MM.1S (cell line): ENCODE results near the gene IRF6.

ENCODE experiments used
- DNase-seq: peaks from one replicate; pipeline ENCODE4 v3.0.0-alpha.2; 2015
- H2AFZ ChIP-seq: fragments of 300-600 bp; sonication (generic); 2 replicates; pipeline ENCODE4 v1.6.0; 2016; ENCODE audit warnings: antibody characterized with exemption, low read length
- H3F3A ChIP-seq: fragments of 300-600 bp; sonication (generic); 2 replicates; pipeline ENCODE4 v1.6.1; 2016; ENCODE audit warnings: mild to moderate bottlenecking, antibody characterized with exemption, low read length, moderate library complexity, mixed read lengths; ENCODE audit not compliant: insufficient read depth
- H3K27ac ChIP-seq: fragments of 300-600 bp; sonication (generic); 2 replicates; pipeline ENCODE4 v1.5.1; 2016; ENCODE audit warnings: mild to moderate bottlenecking, low read length
- H3K27me3 ChIP-seq: fragments of 300-600 bp; sonication (generic); replicated peaks from 2 replicates; pipeline ENCODE4 v1.6.0; 2016; ENCODE audit warnings: low read length; ENCODE audit not compliant: insufficient read depth
- H3K36me3 ChIP-seq: fragments of 300-600 bp; sonication (generic); replicated peaks from 2 replicates; pipeline ENCODE4 v1.6.1; 2016; ENCODE audit warnings: mild to moderate bottlenecking, low read length, mixed read lengths; ENCODE audit not compliant: insufficient read depth
- H3K4me1 ChIP-seq: fragments of 300-600 bp; sonication (generic); 2 replicates; pipeline ENCODE4 v1.6.1; 2016; ENCODE audit warnings: low read length, mixed read lengths
- H3K4me2 ChIP-seq: fragments of 300-600 bp; sonication (generic); 2 replicates; pipeline ENCODE4 v1.6.0; 2016; ENCODE audit warnings: low read depth, low read length
- H3K4me3 ChIP-seq: fragments of 300-600 bp; sonication (generic); 2 replicates; pipeline ENCODE4 v1.5.1; 2016; ENCODE audit warnings: low read length, mixed read lengths
- H3K79me2 ChIP-seq: fragments of 300-600 bp; sonication (generic); 2 replicates; pipeline ENCODE4 v1.6.1; 2016; ENCODE audit warnings: mixed run types, low read length, mixed read lengths
- H3K9ac ChIP-seq: fragments of 300-600 bp; sonication (generic); 2 replicates; pipeline ENCODE4 v1.6.1; 2016; ENCODE audit warnings: low read length, mixed read lengths
- H3K9me2 ChIP-seq: fragments of 300-600 bp; sonication (generic); replicated peaks from 2 replicates; pipeline ENCODE4 v1.6.1; 2016; ENCODE audit warnings: mild to moderate bottlenecking, low read length, mixed read lengths; ENCODE audit not compliant: insufficient read depth
- H3K9me3 ChIP-seq: fragments of 300-600 bp; sonication (generic); replicated peaks from 2 replicates; pipeline ENCODE4 v1.6.1; 2016; ENCODE audit warnings: mild to moderate bottlenecking, low read length, mixed read lengths; ENCODE audit not compliant: insufficient read depth
- H4K20me1 ChIP-seq: fragments of 300-600 bp; sonication (generic); 2 replicates; pipeline ENCODE4 v1.6.1; 2016; ENCODE audit warnings: mild to moderate bottlenecking, low read length, moderate library complexity, mixed read lengths; ENCODE audit not compliant: insufficient read depth
- CTCF ChIP-seq: fragments of 300-600 bp; sonication (generic); IDR thresholded peaks from 2 replicates; pipeline ENCODE4 v1.5.1; 2016; ENCODE audit warnings: antibody characterized with exemption, low read length, mixed read lengths
- EZH2 ChIP-seq: fragments of 300-600 bp; sonication (generic); optimal IDR thresholded peaks from 2 replicates; pipeline ENCODE3; 2017; ENCODE audit warnings: low read depth, mild to moderate bottlenecking, antibody characterized with exemption, low read length, mixed read lengths
- EZH2phosphoT487 ChIP-seq: fragments of 300-600 bp; sonication (generic); IDR thresholded peaks from 2 replicates; pipeline ENCODE4 v1.6.1; 2018; ENCODE audit warnings: antibody characterized with exemption, low read length

IRF6 gene

GRCh38 chr1:209805875-209806760, at the start of gene IRF6:
TSS of gene IRF6 (minus strand) at chr1:209806142. CDS start at chr1:209801413, 4,729 bp downstream.
- peak within 1 kb of the TSS; percentile 51 for H3K9ac ChIP-seq
- H3K4me3 ChIP-seq: peak within 1 kb of the TSS; percentile 59
- H3K4me1 ChIP-seq: no peaks in the 10 kb centered on the region
- TF ChIP-seq CTCF (no peak), EZH2phosphoT487 (no peak), EZH2 (no peak)
- H3K4me2 ChIP-seq: peak within 1 kb of the TSS; percentile 90
- no peaks in the 10 kb centered on the region for H3K79me2 ChIP-seq
- peak within 1 kb of the TSS; percentile 30; the same call in 1 of the 2 replicates for H3K27ac ChIP-seq
- no peaks in the 10 kb centered on the region for H3K36me3 ChIP-seq
- DNase-seq: peak; percentile 93
- H3K27me3 ChIP-seq: no peaks in the 10 kb centered on the region
- no peaks in the 10 kb centered on the region for H3K9me3 ChIP-seq
- no peaks in the 10 kb centered on the region for H3F3A ChIP-seq
- H2AFZ ChIP-seq: peak within 1 kb of the TSS; percentile 96
- H3K9me2 ChIP-seq: no peaks in the 10 kb centered on the region
- no peaks in the 10 kb centered on the region for H4K20me1 ChIP-seq

- no peaks in the 10 kb centered on the region for H3K9me2 ChIP-seq
- no peak overlapping the region for H2AFZ ChIP-seq
- H3K27ac ChIP-seq: no peak overlapping the region
- no peaks in the 10 kb centered on the region for H3K9me3 ChIP-seq
- H3K79me2 ChIP-seq: no peaks in the 10 kb centered on the region
- no peak overlapping the region for H3K4me3 ChIP-seq
- H3K4me1 ChIP-seq: no peaks in the 10 kb centered on the region
- no peak for DNase-seq
- H3K27me3 ChIP-seq: no peaks in the 10 kb centered on the region
- H4K20me1 ChIP-seq: no peaks in the 10 kb centered on the region
- H3K9ac ChIP-seq: no peak overlapping the region
- no peaks in the 10 kb centered on the region for H3F3A ChIP-seq
- 0 out of 2 replicates have a peak, but pooled peaks cover 9% of the 10 kb centered on the region for H3K36me3 ChIP-seq
- H3K4me2 ChIP-seq: no peak overlapping the region
- TF ChIP-seq EZH2phosphoT487 (no peak), CTCF (no peak), EZH2 (no peak)
Observed at GRCh38 chr1:209855623-209856022, 49.7 kb upstream of the IRF6 start.

GRCh38 chr1:209855006-209855405, 49.1 kb upstream of the IRF6 start:
- Histone ChIP-seq H2AFZ (no peak overlapping the region), H3K9ac (no peak overlapping the region), H3K9me3 (no peaks in the 10 kb centered on the region), H3K9me2 (no peaks in the 10 kb centered on the region), H3K4me2 (no peak overlapping the region), H3F3A (no peaks in the 10 kb centered on the region), H3K4me1 (no peaks in the 10 kb centered on the region), H3K27me3 (no peaks in the 10 kb centered on the region), H3K36me3 (0 out of 2 replicates have a peak, but pooled peaks cover 9% of the 10 kb centered on the region), H3K79me2 (no peaks in the 10 kb centered on the region), H4K20me1 (no peaks in the 10 kb centered on the region), H3K4me3 (no peak overlapping the region), H3K27ac (no peak overlapping the region)
- no peak for DNase-seq
- TF ChIP-seq EZH2: no peak
- no peak for TF ChIP-seq CTCF
- TF ChIP-seq EZH2phosphoT487: no peak
